Peyer's patch (tissue), 4 donors: ENCODE data around the gene IFT43.

Source experiments
- CTCF ChIP-seq, 6 experiments: fragments of 450-650 bp in 4 of 6; fragments of 200-600 bp in 2 of 6; sonication (generic) in 1 of 6; IDR thresholded peaks; one replicate each; pipeline ENCODE4 v1.5.1; 2017 to 2019; ENCODE audit warnings: antibody characterized with exemption in 6 of 6, mild to moderate bottlenecking in 3 of 6, moderate library complexity in 1 of 6
- POLR2A ChIP-seq, 2 donors: fragments of 450-650 bp; IDR thresholded peaks; one replicate each; pipeline ENCODE4 v1.5.1; 2017; ENCODE audit warnings: antibody characterized with exemption in 2 of 2, mild to moderate bottlenecking in 2 of 2, moderate library complexity in 2 of 2

GRCh38 chr14:76115010-76115422, 129.5 kb downstream of the IFT43 start:
- TF ChIP-seq CTCF (IDR thresholded peaks at IDR 0.05) (no peak), POLR2A (IDR thresholded peaks at IDR 0.05) (no peak)
